WERI-Rb-1 (cell line): ENCODE measurements around the gene TMEM178B.

ENCODE experiments used
- DNase-seq: peaks from one replicate; pipeline ENCODE4 v3.0.0-alpha.2; 2020
- H3K27ac ChIP-seq: fragments of 250-450 bp; sonication (Bioruptor Pico); 2 replicates; pipeline ENCODE4 v1.5.1; 2020; ENCODE audit warnings: mild to moderate bottlenecking, moderate library complexity
- H3K27me3 ChIP-seq: fragments of 250-450 bp; sonication (Bioruptor Pico); 2 replicates; pipeline ENCODE4 v1.5.1; 2021; ENCODE audit warnings: mild to moderate bottlenecking, low read depth, moderate library complexity; ENCODE audit not compliant: insufficient read depth, severe bottlenecking
- H3K36me3 ChIP-seq: fragments of 250-450 bp; sonication (Bioruptor Pico); 2 replicates; pipeline ENCODE4 v1.5.1; 2020; ENCODE audit warnings: mild to moderate bottlenecking, moderate library complexity
- H3K4me3 ChIP-seq: 2 replicates; pipeline ENCODE4 v1.5.1; 2011; ENCODE audit warnings: low read depth, mild to moderate bottlenecking, control low read depth, low read length
- H3K9me3 ChIP-seq: fragments of 250-450 bp; sonication (Bioruptor Pico); 2 replicates; pipeline ENCODE4 v1.5.1; 2021; ENCODE audit warnings: mild to moderate bottlenecking, moderate library complexity; ENCODE audit not compliant: severe bottlenecking
- TF ChIP-seq, protein P1 (sequence below): IDR thresholded peaks from 2 replicates; pipeline ENCODE4 v1.5.1; 2011; ENCODE audit warnings: low read depth, mild to moderate bottlenecking, control low read depth, inconsistent platforms, low read length

TMEM178B gene

GRCh38 chr7:141290365-141290764, 216.5 kb downstream of the TMEM178B start:
- Histone ChIP-seq H3K27me3 (no peaks in the 10 kb centered on the region), H3K4me3 (no peak overlapping the region), H3K9me3 (no peaks in the 10 kb centered on the region), H3K36me3 (no peaks in the 10 kb centered on the region), H3K27ac (no peak overlapping the region)
- TF ChIP-seq, protein P1, sequence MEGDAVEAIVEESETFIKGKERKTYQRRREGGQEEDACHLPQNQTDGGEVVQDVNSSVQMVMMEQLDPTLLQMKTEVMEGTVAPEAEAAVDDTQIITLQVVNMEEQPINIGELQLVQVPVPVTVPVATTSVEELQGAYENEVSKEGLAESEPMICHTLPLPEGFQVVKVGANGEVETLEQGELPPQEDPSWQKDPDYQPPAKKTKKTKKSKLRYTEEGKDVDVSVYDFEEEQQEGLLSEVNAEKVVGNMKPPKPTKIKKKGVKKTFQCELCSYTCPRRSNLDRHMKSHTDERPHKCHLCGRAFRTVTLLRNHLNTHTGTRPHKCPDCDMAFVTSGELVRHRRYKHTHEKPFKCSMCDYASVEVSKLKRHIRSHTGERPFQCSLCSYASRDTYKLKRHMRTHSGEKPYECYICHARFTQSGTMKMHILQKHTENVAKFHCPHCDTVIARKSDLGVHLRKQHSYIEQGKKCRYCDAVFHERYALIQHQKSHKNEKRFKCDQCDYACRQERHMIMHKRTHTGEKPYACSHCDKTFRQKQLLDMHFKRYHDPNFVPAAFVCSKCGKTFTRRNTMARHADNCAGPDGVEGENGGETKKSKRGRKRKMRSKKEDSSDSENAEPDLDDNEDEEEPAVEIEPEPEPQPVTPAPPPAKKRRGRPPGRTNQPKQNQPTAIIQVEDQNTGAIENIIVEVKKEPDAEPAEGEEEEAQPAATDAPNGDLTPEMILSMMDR: no peak
- no peak for DNase-seq

- Histone ChIP-seq H3K36me3 (no peaks in the 10 kb centered on the region), H3K27ac (no peak overlapping the region), H3K9me3 (no peaks in the 10 kb centered on the region), H3K4me3 (no peak overlapping the region), H3K27me3 (no peaks in the 10 kb centered on the region)
- no peak for DNase-seq
- TF ChIP-seq, protein P1: no peak
Measured at GRCh38 chr7:141290973-141291372, 217.1 kb downstream of the TMEM178B start.

DNA sequence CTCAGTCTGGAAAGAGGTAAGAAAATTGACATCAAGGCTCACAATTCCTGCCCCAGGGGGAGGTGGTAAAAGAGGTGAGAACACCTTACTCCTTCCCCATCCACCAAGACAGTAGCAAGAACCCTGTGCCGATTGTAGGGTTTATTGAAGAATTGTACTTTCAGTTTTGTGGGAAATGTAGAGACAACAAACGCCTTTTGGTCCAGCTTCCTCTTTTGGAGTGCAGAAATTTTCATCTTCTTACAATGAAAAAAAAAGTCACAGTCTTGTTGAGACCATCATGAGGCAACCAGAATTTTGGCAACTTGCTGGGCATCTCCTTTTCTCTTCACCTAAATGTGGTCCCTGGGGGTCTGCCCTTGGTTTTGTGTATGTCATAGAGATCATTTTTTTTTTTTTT, 217.7 kb downstream of the TMEM178B start:
- H3K27ac ChIP-seq: no peak overlapping the region
- H3K4me3 ChIP-seq: no peak overlapping the region
- H3K36me3 ChIP-seq: no peaks in the 10 kb centered on the region
- H3K9me3 ChIP-seq: no peaks in the 10 kb centered on the region
- no peak for DNase-seq
- TF ChIP-seq, protein P1: no peak
- H3K27me3 ChIP-seq: no peaks in the 10 kb centered on the region

DNA sequence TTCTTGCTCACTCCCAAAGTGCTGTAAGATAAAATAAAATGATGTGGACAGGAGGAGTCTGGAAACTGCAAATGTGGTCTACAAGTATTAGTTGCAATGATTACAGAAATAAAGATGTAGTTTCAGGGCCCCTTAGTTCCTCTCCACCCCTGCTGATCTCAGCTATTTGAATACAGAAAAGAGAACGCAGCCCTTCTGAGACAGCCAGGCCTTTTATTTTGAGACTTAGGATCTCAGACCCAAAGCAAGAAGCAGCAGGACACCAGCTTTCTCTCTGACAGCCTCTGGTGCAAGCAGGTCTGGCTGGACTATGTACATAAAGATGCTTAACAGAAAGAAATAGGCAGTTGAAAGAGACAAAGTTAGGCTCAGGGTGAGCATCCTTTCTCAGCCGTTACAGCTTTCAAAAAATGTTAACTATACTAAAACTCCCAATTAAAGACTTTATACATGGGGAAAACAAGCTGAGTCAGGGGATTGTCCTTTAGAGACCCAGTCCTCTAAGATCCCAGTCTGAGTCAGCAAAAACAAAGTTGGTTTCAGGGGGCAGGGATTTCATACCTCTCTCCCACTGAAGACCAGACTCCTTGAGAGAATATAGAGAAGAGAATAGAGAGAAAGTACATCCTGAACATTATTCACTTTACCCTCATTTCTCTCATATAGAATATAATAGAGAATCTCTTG, 220.4 kb downstream of the TMEM178B start:
- Histone ChIP-seq H3K27ac (no peak overlapping the region), H3K36me3 (no peaks in the 10 kb centered on the region), H3K27me3 (no peaks in the 10 kb centered on the region), H3K4me3 (no peak overlapping the region), H3K9me3 (no peaks in the 10 kb centered on the region)
- no peak for DNase-seq
- TF ChIP-seq, protein P1: no peak

DNA sequence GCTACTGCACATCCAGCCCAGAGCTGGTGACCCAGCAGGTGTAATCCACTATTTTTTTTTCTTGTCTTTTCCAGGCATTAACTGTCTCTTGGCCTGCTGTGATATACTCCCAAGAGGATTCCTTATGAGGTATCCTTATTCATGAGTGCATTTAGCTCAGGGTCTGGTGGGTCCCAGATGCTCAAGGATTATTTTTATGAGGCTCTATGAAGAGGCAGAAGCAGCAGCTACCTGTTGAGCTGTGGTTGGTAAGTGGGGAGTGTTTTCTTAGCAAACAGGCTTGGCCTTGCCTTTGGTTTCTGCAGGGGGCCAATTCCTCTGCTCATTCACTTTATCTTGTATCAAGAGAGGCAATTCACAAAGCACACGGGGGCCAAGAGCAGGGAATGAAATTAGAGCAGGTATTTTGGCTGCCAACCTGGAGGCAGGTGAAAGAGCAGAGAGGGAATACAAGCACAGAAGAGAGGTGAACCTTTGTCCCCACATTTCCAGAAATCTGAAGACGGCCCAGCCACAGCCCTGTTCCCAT, 221.6 kb downstream of the TMEM178B start:
- Histone ChIP-seq H3K9me3 (no peaks in the 10 kb centered on the region), H3K27ac (no peak overlapping the region), H3K4me3 (no peak overlapping the region), H3K36me3 (no peaks in the 10 kb centered on the region), H3K27me3 (no peaks in the 10 kb centered on the region)
- TF ChIP-seq, protein P1: no peak
- DNase-seq: no peak

GRCh38 chr7:141300816-141301215, 227.0 kb downstream of the TMEM178B start:
- DNase-seq: no peak
- TF ChIP-seq, protein P1: no peak
- Histone ChIP-seq H3K9me3 (no peaks in the 10 kb centered on the region), H3K27ac (no peak overlapping the region), H3K36me3 (no peaks in the 10 kb centered on the region), H3K4me3 (no peak overlapping the region), H3K27me3 (no peaks in the 10 kb centered on the region)
